AG04450 (cell line): ENCODE data around the gene SVOP. TPM values are rescaled to one million over a fixed set of nuclear protein-coding genes. Genes with fewer than 3 reads are reported as not detected.
"Not testable (repeated sequence)": the region's sequence is repeated elsewhere in the genome, so short reads cannot be mapped to it uniquely, and the experiment has no call there.

Experiments
- CTCF ChIA-PET: fragments of 300-600, 350-600 bp; formaldehyde crosslinking; extraction: SDS; loops from one replicate; lab custom pipeline; 2022; ENCODE audit warnings: antibody characterized with exemption, inconsistent platforms; lab: Charles Lee
- POLR2A ChIA-PET: fragments of 350-600 bp; formaldehyde crosslinking; extraction: SDS; loops from one replicate; lab custom pipeline; 2021; ENCODE audit warnings: antibody characterized with exemption, inconsistent platforms; lab: Yijun Ruan, JAX
- DNase-seq: peaks from one replicate; pipeline ENCODE4 v3.0.0-alpha.2; 2011; ENCODE audit warnings: low read depth, low spot score
- H3K27ac ChIP-seq: one replicate; pipeline ENCODE4 v1.5.1; 2012; ENCODE audit warnings: low read depth, low read length, control low read depth
- H3K27me3 ChIP-seq: one replicate; pipeline ENCODE4 v1.6.0; 2012; ENCODE audit warnings: low read length; ENCODE audit not compliant: control insufficient read depth, insufficient read depth
- H3K4me3 ChIP-seq: 2 replicates; pipeline ENCODE4 v1.5.1; 2011; ENCODE audit warnings: mild to moderate bottlenecking, low read depth, low read length, control low read depth
- H3K9me3 ChIP-seq: 2 replicates; pipeline ENCODE4 v1.5.1; 2012; ENCODE audit warnings: low read length; ENCODE audit not compliant: control insufficient read depth, insufficient read depth
- CTCF ChIP-seq: IDR thresholded peaks from 2 replicates; pipeline ENCODE4 v1.5.1; 2011; ENCODE audit warnings: low read depth, low read length, control low read depth, inconsistent platforms
- polyA plus RNA-seq: library from polyadenylated mRNA; depleted of rRNA; stranded (reverse); fragments of >200 nt; gene quantifications from 2 replicates; pipeline ENCODE4 v1.2.3, GENCODE V29; 2011

SVOP gene
- polyA plus RNA-seq, 1 experiment: not detected

GRCh38 chr12:109053382-109054123 lies 32.7 kb upstream of the SVOP start:
- CTCF ChIA-PET: interaction anchor here (1.7 kb wide), 1 partner anchor 58 kb away, joined by 8 read pairs; no protein-coding TSS in a partner anchor
- H3K9me3 ChIP-seq: no peaks in the 10 kb centered on the region
- H3K4me3 ChIP-seq: peak overlapping the region; percentile 93
- peak overlapping the region; percentile 11 for H3K27ac ChIP-seq
- no peak for TF ChIP-seq CTCF
- H3K27me3 ChIP-seq: no peaks in the 10 kb centered on the region
- no peak for DNase-seq
- POLR2A ChIA-PET: no interaction called here

- ChIA-PET CTCF (no interaction called here), POLR2A (no interaction called here)
- Histone ChIP-seq H3K27me3 (no peaks in the 10 kb centered on the region), H3K4me3 (peak within 1 kb of the TSS; percentile 93), H3K27ac (peak within 1 kb of the TSS; percentile 21), H3K9me3 (no peaks in the 10 kb centered on the region)
- TF ChIP-seq CTCF: no peak
- peak; percentile 72 for DNase-seq
These were observed 31.8 kb upstream of the SVOP start, which contains the start of gene USP30 for GRCh38 chr12:109052414-109053323. TSS of gene USP30 (plus strand) at chr12:109052576. CDS start at chr12:109052679, 103 bp downstream.

- ChIA-PET POLR2A (no interaction called here), CTCF (no interaction called here)
- no peak for DNase-seq
- no peaks in the 10 kb centered on the region for H3K27me3 ChIP-seq
- peak overlapping the region; percentile 93 for H3K4me3 ChIP-seq
- TF ChIP-seq CTCF: no peak
- no peaks in the 10 kb centered on the region for H3K9me3 ChIP-seq
- no peak overlapping the region for H3K27ac ChIP-seq
These were observed 31.2 kb upstream of the SVOP start for GRCh38 chr12:109052097-109052413.

- H3K4me3 ChIP-seq, DNase-seq, H3K27ac ChIP-seq, H3K27me3 ChIP-seq, CTCF ChIA-PET, H3K9me3 ChIP-seq, POLR2A ChIA-PET: not testable (repeated sequence)
These were observed 28.9 kb upstream of the SVOP start for GRCh38 chr12:109049794-109050193.

GRCh38 chr12:109048706-109049105 lies 27.8 kb upstream of the SVOP start:
- CTCF ChIA-PET, H3K27ac ChIP-seq, H3K9me3 ChIP-seq, POLR2A ChIA-PET, DNase-seq, H3K4me3 ChIP-seq, H3K27me3 ChIP-seq: not testable (repeated sequence)
